Measurements from ENCODE around the gene FREM1. TPM values are rescaled to one million over a fixed set of nuclear protein-coding genes. Genes with fewer than 3 reads are reported as not detected.

The FREM1 gene
- total RNA-seq, 2 experiments from 2014 or later: not detected

DNA sequence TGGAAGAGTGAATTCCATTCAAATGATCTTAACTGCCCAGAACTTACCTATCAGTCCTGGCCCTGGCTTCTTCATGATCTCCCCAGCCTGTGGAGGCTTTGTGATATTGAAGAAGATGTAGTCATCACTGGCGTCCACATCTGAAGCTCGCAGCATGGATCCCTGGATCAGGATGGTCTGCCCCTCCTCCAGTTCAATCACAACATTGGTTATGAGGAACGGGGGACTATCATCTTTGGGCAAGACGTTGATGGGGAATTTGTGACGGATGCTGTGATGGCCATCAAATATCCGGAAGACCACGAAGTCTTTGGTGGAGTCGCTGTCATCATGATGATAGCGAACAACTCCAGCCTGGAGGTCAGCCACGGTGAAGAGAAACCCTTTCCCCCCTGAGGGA is 68.0 kb downstream of the FREM1 start:
- intact Hi-C loops (cut with micrococcal nuclease; ENCODE audit: unreplicated experiment): loop anchor here (10.0 kb wide), 1 partner anchor 227 kb away; no protein-coding TSS in a partner anchor
- BruUV-seq (replicated peaks): no TSS peak
- no peak overlapping the region for H2AFZ ChIP-seq (ENCODE audit: low read length)

DNA sequence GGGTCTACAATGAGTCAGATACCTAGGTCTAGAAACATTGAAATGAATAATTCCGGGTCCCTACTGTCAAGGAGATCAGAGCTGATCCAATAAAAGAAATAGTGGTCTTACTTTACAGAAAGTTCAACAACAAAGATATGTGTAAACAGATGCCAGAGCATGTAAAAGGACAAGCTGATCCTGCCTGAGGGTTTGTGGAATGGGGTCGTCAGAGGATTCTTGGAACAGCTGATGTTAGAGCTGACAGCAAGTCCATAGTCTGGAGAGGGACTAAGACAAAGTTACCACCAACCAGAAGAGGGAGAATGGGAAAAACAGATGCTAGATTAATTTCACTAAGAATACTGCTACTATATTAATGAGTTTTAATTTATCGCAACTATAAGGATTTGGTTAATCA is 71.5 kb downstream of the FREM1 start:
- ChIA-PET CTCF (ENCODE audit: unreplicated experiment) (interaction anchor here (0.6 kb wide), 1 partner anchor 27 kb away, joined by 3 read pairs; no protein-coding TSS in a partner anchor), POLR2A (no interaction called here)
- H3K4me3 ChIP-seq (ENCODE audit: low read depth, low read length, poor library complexity, severe bottlenecking): no peak overlapping the region
- H3K79me2 ChIP-seq (ENCODE audit: insufficient read depth, low read depth, low read length): no peaks in the 10 kb centered on the region
- no peak overlapping the region for H3K4me2 ChIP-seq (ENCODE audit: low read length)
- H3K36me3 ChIP-seq (ENCODE audit: insufficient read depth, low read length): no peaks in the 10 kb centered on the region
- H2AFZ ChIP-seq (ENCODE audit: low read length): no peak overlapping the region
- intact Hi-C loops (cut with micrococcal nuclease; ENCODE audit: unreplicated experiment): no loop called here
- H3K4me1 ChIP-seq (ENCODE audit: insufficient read depth, low read length, poor library complexity, severe bottlenecking): no peaks in the 10 kb centered on the region
- DNase-seq (ENCODE audit: low spot score): no peak
- no peaks in the 10 kb centered on the region for H3K9me3 ChIP-seq (ENCODE audit: low read length)
- H4K20me1 ChIP-seq (ENCODE audit: insufficient read depth, low read length): no peaks in the 10 kb centered on the region
- H3K27ac ChIP-seq (ENCODE audit: low read depth, low read length, poor library complexity, severe bottlenecking): no peak overlapping the region
- BruUV-seq (replicated peaks): no TSS peak
- H3K9me2 ChIP-seq (ENCODE audit: insufficient read depth, low read length): no peaks in the 10 kb centered on the region
- no peak for TF ChIP-seq EZH2phosphoT487 (IDR thresholded peaks at IDR 0.05; ENCODE audit: borderline replicate concordance, low read depth, low read length)
- TF ChIP-seq, protein P1, sequence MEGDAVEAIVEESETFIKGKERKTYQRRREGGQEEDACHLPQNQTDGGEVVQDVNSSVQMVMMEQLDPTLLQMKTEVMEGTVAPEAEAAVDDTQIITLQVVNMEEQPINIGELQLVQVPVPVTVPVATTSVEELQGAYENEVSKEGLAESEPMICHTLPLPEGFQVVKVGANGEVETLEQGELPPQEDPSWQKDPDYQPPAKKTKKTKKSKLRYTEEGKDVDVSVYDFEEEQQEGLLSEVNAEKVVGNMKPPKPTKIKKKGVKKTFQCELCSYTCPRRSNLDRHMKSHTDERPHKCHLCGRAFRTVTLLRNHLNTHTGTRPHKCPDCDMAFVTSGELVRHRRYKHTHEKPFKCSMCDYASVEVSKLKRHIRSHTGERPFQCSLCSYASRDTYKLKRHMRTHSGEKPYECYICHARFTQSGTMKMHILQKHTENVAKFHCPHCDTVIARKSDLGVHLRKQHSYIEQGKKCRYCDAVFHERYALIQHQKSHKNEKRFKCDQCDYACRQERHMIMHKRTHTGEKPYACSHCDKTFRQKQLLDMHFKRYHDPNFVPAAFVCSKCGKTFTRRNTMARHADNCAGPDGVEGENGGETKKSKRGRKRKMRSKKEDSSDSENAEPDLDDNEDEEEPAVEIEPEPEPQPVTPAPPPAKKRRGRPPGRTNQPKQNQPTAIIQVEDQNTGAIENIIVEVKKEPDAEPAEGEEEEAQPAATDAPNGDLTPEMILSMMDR (conservative IDR thresholded peaks at IDR 0.05; ENCODE audit: low read length): no peak

More for the DNA sequence above, 68.0 kb downstream of the FREM1 start:
- Histone ChIP-seq H3K36me3 (ENCODE audit: insufficient read depth, low read length) (no peaks in the 10 kb centered on the region), H4K20me1 (ENCODE audit: insufficient read depth, low read length) (no peaks in the 10 kb centered on the region), H3K9me3 (ENCODE audit: low read length) (no peaks in the 10 kb centered on the region), H3K9me2 (ENCODE audit: insufficient read depth, low read length) (no peaks in the 10 kb centered on the region), H3K27ac (ENCODE audit: low read depth, low read length, poor library complexity, severe bottlenecking) (no peak overlapping the region), H3K4me2 (ENCODE audit: low read length) (no peak overlapping the region), H3K4me3 (ENCODE audit: low read depth, low read length, poor library complexity, severe bottlenecking) (no peak overlapping the region), H3K79me2 (ENCODE audit: insufficient read depth, low read depth, low read length) (no peaks in the 10 kb centered on the region), H3K4me1 (ENCODE audit: insufficient read depth, low read length, poor library complexity, severe bottlenecking) (no peaks in the 10 kb centered on the region)
- no peak for TF ChIP-seq EZH2phosphoT487 (IDR thresholded peaks at IDR 0.05; ENCODE audit: borderline replicate concordance, low read depth, low read length)
- TF ChIP-seq, protein P1 (conservative IDR thresholded peaks at IDR 0.05; ENCODE audit: low read length): no peak
- ChIA-PET POLR2A (interaction anchor here (1.2 kb wide), 1 partner anchor 54 kb away, joined by 4 read pairs; no protein-coding TSS in a partner anchor), CTCF (ENCODE audit: unreplicated experiment) (no interaction called here)
- no peak for DNase-seq (ENCODE audit: low spot score)

DNA sequence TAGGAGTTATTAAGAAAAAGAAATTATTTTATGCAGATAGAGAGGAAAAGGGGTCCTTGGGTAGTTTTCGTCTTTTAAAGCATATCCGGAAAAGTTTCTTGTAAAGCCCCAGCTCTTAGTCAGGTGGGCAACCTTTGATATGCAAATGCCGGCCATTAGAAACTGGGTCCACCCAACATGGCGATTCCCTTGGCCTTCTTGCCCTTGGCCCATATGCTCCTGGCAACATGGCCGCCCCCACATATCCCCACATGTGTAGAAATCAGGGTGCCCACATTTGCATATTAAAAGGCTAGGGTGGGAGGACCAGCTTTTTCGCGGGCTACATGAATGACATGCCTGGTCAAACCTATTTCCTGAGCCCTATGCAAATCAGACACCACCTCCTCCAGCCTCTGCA is 73.3 kb downstream of the FREM1 start:
- no peak for DNase-seq (ENCODE audit: low spot score)
- BruUV-seq (replicated peaks): no TSS peak
- H3K9me3 ChIP-seq (ENCODE audit: low read length): no peaks in the 10 kb centered on the region
- no peaks in the 10 kb centered on the region for H3K79me2 ChIP-seq (ENCODE audit: insufficient read depth, low read depth, low read length)
- no peaks in the 10 kb centered on the region for H3K4me1 ChIP-seq (ENCODE audit: insufficient read depth, low read length, poor library complexity, severe bottlenecking)
- ChIA-PET CTCF (ENCODE audit: unreplicated experiment) (no interaction called here), POLR2A (no interaction called here)
- H4K20me1 ChIP-seq (ENCODE audit: insufficient read depth, low read length): no peaks in the 10 kb centered on the region
- H3K4me3 ChIP-seq (ENCODE audit: low read depth, low read length, poor library complexity, severe bottlenecking): no peak overlapping the region
- TF ChIP-seq, protein P1 (conservative IDR thresholded peaks at IDR 0.05; ENCODE audit: low read length): no peak
- TF ChIP-seq EZH2phosphoT487 (IDR thresholded peaks at IDR 0.05; ENCODE audit: borderline replicate concordance, low read depth, low read length): no peak
- no peak overlapping the region for H2AFZ ChIP-seq (ENCODE audit: low read length)
- no peaks in the 10 kb centered on the region for H3K9me2 ChIP-seq (ENCODE audit: insufficient read depth, low read length)
- H3K4me2 ChIP-seq (ENCODE audit: low read length): no peak overlapping the region
- H3K27ac ChIP-seq (ENCODE audit: low read depth, low read length, poor library complexity, severe bottlenecking): no peak overlapping the region
- H3K36me3 ChIP-seq (ENCODE audit: insufficient read depth, low read length): no peaks in the 10 kb centered on the region
- intact Hi-C loops (cut with micrococcal nuclease; ENCODE audit: unreplicated experiment): no loop called here

Data from OCI-LY7 (cell line).